HCT116 (cell line): Measurements from ENCODE around the gene EEFSEC. TPM values are rescaled to one million over a fixed set of nuclear protein-coding genes. Genes with fewer than 3 reads are reported as not detected.

Source experiments
- ATAC-seq: fragments of 200-7000 bp; cut with Tn5 transposase; 2 replicates; pipeline ENCODE4 v1.9.1; 2020; ENCODE audit warnings: mild to moderate bottlenecking, moderate library complexity
- BruUV-seq: library from RNA; stranded (reverse); fragments of 400-500 nt; replicated peaks from 2 replicates; lab custom pipeline; 2021; lab: Mats Ljungman, UMichigan
- CTCF ChIA-PET: fragments of 300-600 bp; sonication (Branson Sonifier 250); formaldehyde crosslinking; loops from one replicate; lab custom pipeline; 2021; ENCODE audit warnings: antibody characterized with exemption; lab: Charles Lee
- POLR2A ChIA-PET: fragments of 300-600, 350-600 bp; sonication (Branson Sonifier 250); formaldehyde crosslinking; loops from one replicate; lab custom pipeline; 2021; ENCODE audit warnings: antibody characterized with exemption; lab: Charles Lee
- RAD21 ChIA-PET, 2 experiments: fragments of 300-600 bp; sonication (Branson Sonifier 250); formaldehyde crosslinking; loops; one replicate each; lab custom pipeline; 2023; ENCODE audit warnings: low total read pairs in 2 of 2; ENCODE audit not compliant: uncharacterized antibody in 2 of 2, unreplicated experiment in 2 of 2, low non-redundant PET in 1 of 2; lab: Charles Lee
- DNase-seq: peaks from one replicate; pipeline ENCODE4 v3.0.0-alpha.2; 2010; ENCODE audit warnings: low read depth, low spot score
- H2AFZ ChIP-seq: fragments of 200-600 bp; shearing (Covaris generic), sonication (generic); 2 replicates; pipeline ENCODE4 v1.6.1; 2017; ENCODE audit warnings: low read depth, mixed run types, mixed read lengths, antibody characterized with exemption, low read length; ENCODE audit not compliant: poor library complexity, severe bottlenecking
- H3K27ac ChIP-seq: 2 replicates; pipeline ENCODE4 v1.5.1; 2012; ENCODE audit warnings: low read depth, low read length
- H3K27me3 ChIP-seq: fragments of 200-600 bp; sonication (generic); 2 replicates; pipeline ENCODE4 v1.6.1; 2016; ENCODE audit warnings: mixed run types, low read length, mixed read lengths; ENCODE audit not compliant: insufficient read depth
- H3K36me3 ChIP-seq, 2 experiments: fragments of 200-500 bp in 1 of 2; fragments of 200-600 bp in 1 of 2; sonication (Bioruptor generic) in 1 of 2; sonication (generic) in 1 of 2; 2 replicates each; pipeline versions ENCODE4 v1.5.1 to v1.6.1; 2014 to 2016; ENCODE audit warnings: low read length in 2 of 2, inconsistent platforms in 1 of 2, mixed read lengths in 1 of 2, mixed run types in 1 of 2; ENCODE audit not compliant: insufficient read depth in 2 of 2, control insufficient read depth in 1 of 2
- H3K4me1 ChIP-seq, 2 experiments: fragments of 200-600 bp in 1 of 2; sonication (generic) in 1 of 2; 2 replicates each; pipeline versions ENCODE4 v1.5.1 to v1.6.1; 2012 to 2017; ENCODE audit warnings: low read length in 2 of 2, inconsistent platforms in 1 of 2, mild to moderate bottlenecking in 1 of 2, mixed read lengths in 1 of 2, mixed run types in 1 of 2, moderate library complexity in 1 of 2; ENCODE audit not compliant: insufficient read depth in 2 of 2, control insufficient read depth in 1 of 2
- H3K4me2 ChIP-seq: fragments of 200-600 bp; sonication (generic); 2 replicates; pipeline ENCODE4 v1.6.1; 2017; ENCODE audit warnings: mixed run types, low read length, mixed read lengths
- H3K4me3 ChIP-seq, 2 experiments: fragments of 200-600 bp in 1 of 2; sonication (generic) in 1 of 2; replicated peaks in 1 of 2; 2 replicates each; pipeline ENCODE4 v1.5.1; 2011 to 2016; ENCODE audit warnings: low read length in 2 of 2, control low read depth in 1 of 2, low read depth in 1 of 2, mild to moderate bottlenecking in 1 of 2, mixed read lengths in 1 of 2, mixed run types in 1 of 2
- H3K79me2 ChIP-seq: fragments of 200-600 bp; sonication (generic); 2 replicates; pipeline ENCODE4 v1.6.1; 2017; ENCODE audit warnings: mild to moderate bottlenecking, mixed run types, low read length, moderate library complexity, mixed read lengths; ENCODE audit not compliant: insufficient read depth
- H3K9ac ChIP-seq: fragments of 200-600 bp; sonication (generic); 2 replicates; pipeline ENCODE4 v1.6.1; 2016; ENCODE audit warnings: low read length, mixed read lengths
- H3K9me2 ChIP-seq: fragments of 200-600 bp; sonication (generic), shearing (Covaris generic); 2 replicates; pipeline ENCODE4 v1.6.1; 2017; ENCODE audit warnings: mixed run types, mild to moderate bottlenecking, moderate library complexity; ENCODE audit not compliant: insufficient read depth
- H3K9me3 ChIP-seq, 2 experiments: fragments of 200-500 bp in 1 of 2; fragments of 200-600 bp in 1 of 2; sonication (Bioruptor generic) in 1 of 2; sonication (generic) in 1 of 2; 2 replicates each; pipeline ENCODE4 v1.6.1; 2014 to 2017; ENCODE audit warnings: low read length in 2 of 2, mixed read lengths in 2 of 2, inconsistent platforms in 1 of 2, low read depth in 1 of 2, mild to moderate bottlenecking in 1 of 2, mixed run types in 1 of 2, moderate library complexity in 1 of 2; ENCODE audit not compliant: control insufficient read depth in 1 of 2, insufficient read depth in 1 of 2
- H4K20me1 ChIP-seq: fragments of 200-600 bp; sonication (generic), shearing (Covaris generic); 2 replicates; pipeline ENCODE4 v1.6.1; 2017; ENCODE audit warnings: mixed run types, mild to moderate bottlenecking, moderate library complexity; ENCODE audit not compliant: insufficient read depth
- CEBPB ChIP-seq: IDR thresholded peaks from 2 replicates; pipeline ENCODE4 v1.6.1; 2012; ENCODE audit warnings: low read depth
- EGR1 ChIP-seq: IDR thresholded peaks from 2 replicates; pipeline ENCODE4 v1.6.1; 2012; ENCODE audit warnings: low read depth
- EZH2 ChIP-seq: fragments of 200-600 bp; sonication (generic); IDR thresholded peaks from 2 replicates; pipeline ENCODE4 v1.6.1; 2017; ENCODE audit warnings: antibody characterized with exemption, mixed run types
- FOSL1 ChIP-seq: IDR thresholded peaks from 2 replicates; pipeline ENCODE4 v1.6.1; 2012; ENCODE audit warnings: low read depth
- JUND ChIP-seq: IDR thresholded peaks from 2 replicates; pipeline ENCODE4 v1.6.1; 2012
- SIN3A ChIP-seq: IDR thresholded peaks from 2 replicates; pipeline ENCODE4 v1.6.1; 2012; ENCODE audit warnings: low read depth
- SP1 ChIP-seq: IDR thresholded peaks from 2 replicates; pipeline ENCODE4 v1.6.1; 2012; ENCODE audit warnings: low read depth
- SRF ChIP-seq: IDR thresholded peaks from 2 replicates; pipeline ENCODE4 v1.6.1; 2012; ENCODE audit warnings: low read depth
- TCF7L2 ChIP-seq: IDR thresholded peaks from 2 replicates; pipeline ENCODE4 v1.7.0; 2011; ENCODE audit warnings: borderline replicate concordance, inconsistent platforms; ENCODE audit not compliant: insufficient read depth, insufficient read length; ENCODE audit errors: extremely low read depth
- intact Hi-C: fragments of 100-400 bp; cut with micrococcal nuclease; formaldehyde crosslinking; loops from 2 replicates; pipeline ENCODE4 v1.10.0; 2022
- total RNA-seq: library from RNA; stranded (reverse); gene quantifications from one replicate; pipeline ENCODE4 v1.2.1, GENCODE V29; 2021; ENCODE audit not compliant: unreplicated experiment
- TF ChIP-seq, protein P1 (sequence below): IDR thresholded peaks from 2 replicates; pipeline ENCODE4 v1.6.1; 2012
- TF ChIP-seq, protein P2 (sequence below), 3 experiments: fragments of 200-600 bp in 1 of 3; sonication (generic) in 1 of 3; IDR thresholded peaks in 2 of 3; conservative IDR thresholded peaks in 1 of 3; 2 replicates each; pipeline ENCODE4 v1.5.1; 2012 to 2017; ENCODE audit warnings: low read depth in 2 of 3, low read length in 2 of 3, antibody characterized with exemption in 1 of 3, borderline replicate concordance in 1 of 3, control low read depth in 1 of 3, mild to moderate bottlenecking in 1 of 3, mixed read lengths in 1 of 3, mixed run types in 1 of 3, moderate library complexity in 1 of 3; ENCODE audit not compliant: insufficient read depth in 1 of 3
- TF ChIP-seq, protein P3 (sequence below): IDR thresholded peaks from 2 replicates; pipeline ENCODE4 v1.6.1; 2012
- TF ChIP-seq, protein P4 (sequence below): IDR thresholded peaks from 2 replicates; pipeline ENCODE4 v1.6.1; 2011; ENCODE audit warnings: mild to moderate bottlenecking, low read length, moderate library complexity; ENCODE audit not compliant: insufficient replicate concordance; ENCODE audit errors: extremely low read depth

The EEFSEC gene
- total RNA-seq, 1 experiment from 2014 or later = 16.1 TPM

DNA sequence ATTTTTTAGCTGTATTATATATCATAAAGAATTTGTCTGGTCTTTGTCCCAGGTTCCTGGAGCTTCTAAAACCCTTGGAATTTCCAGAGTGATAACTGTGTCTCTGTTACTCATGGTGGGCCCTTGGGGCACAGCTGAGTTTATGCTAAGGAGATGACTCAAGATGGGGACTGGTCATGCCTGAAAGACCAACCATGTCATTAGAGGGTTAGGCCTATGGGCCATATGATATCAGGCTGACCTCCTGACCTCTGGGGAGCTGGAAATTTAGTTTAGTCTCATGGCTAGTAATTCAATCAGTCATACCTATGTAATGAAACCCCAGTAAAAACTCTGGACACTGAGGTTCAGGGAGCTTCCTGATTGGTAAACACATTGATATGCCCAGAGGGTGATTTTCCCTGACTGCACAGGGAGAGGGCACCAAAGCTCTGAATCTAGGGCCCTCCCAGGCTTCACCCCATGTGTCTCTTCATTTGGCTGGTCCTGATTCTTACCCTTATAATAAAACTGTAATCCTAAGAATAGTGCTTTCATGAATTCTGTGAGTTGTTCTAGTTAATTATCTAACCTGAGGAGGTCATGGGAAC lies 69.6 kb downstream of the EEFSEC start:
- Histone ChIP-seq H3K36me3 (no peaks in the 10 kb centered on the region), H3K9me2 (no peaks in the 10 kb centered on the region), H3K4me2 (no peak overlapping the region), H4K20me1 (no peaks in the 10 kb centered on the region), H3K79me2 (no peaks in the 10 kb centered on the region), H3K4me1 (no peaks in the 10 kb centered on the region), H3K9ac (no peak overlapping the region), H3K4me3 (no peak overlapping the region), H3K9me3 (peaks cover 9 to 10% of the 10 kb centered on the region in 2 experiments; a peak in 3 of 4 replicates), H3K27ac (no peak overlapping the region), H2AFZ (no peak overlapping the region), H3K27me3 (no peaks in the 10 kb centered on the region)
- no peak for DNase-seq
- no peak for ATAC-seq
- CTCF ChIA-PET = interaction anchor here (0.8 kb wide), 1 partner anchor 203 kb away, joined by 3 read pairs; no protein-coding TSS in a partner anchor
- intact Hi-C loops = loop anchor here (10.0 kb wide), 1 partner anchor 202 kb away; no protein-coding TSS in a partner anchor
- POLR2A ChIA-PET = no interaction called here
- RAD21 ChIA-PET = no interaction called here
- TF ChIP-seq FOSL1 (no peak), SIN3A (no peak), EGR1 (no peak), JUND (no peak), TCF7L2 (no peak), SRF (no peak), SP1 (no peak), EZH2 (no peak), CEBPB (no peak)
- TF ChIP-seq, protein P1, sequence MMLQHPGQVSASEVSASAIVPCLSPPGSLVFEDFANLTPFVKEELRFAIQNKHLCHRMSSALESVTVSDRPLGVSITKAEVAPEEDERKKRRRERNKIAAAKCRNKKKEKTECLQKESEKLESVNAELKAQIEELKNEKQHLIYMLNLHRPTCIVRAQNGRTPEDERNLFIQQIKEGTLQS = no peak
- TF ChIP-seq, protein P2, sequence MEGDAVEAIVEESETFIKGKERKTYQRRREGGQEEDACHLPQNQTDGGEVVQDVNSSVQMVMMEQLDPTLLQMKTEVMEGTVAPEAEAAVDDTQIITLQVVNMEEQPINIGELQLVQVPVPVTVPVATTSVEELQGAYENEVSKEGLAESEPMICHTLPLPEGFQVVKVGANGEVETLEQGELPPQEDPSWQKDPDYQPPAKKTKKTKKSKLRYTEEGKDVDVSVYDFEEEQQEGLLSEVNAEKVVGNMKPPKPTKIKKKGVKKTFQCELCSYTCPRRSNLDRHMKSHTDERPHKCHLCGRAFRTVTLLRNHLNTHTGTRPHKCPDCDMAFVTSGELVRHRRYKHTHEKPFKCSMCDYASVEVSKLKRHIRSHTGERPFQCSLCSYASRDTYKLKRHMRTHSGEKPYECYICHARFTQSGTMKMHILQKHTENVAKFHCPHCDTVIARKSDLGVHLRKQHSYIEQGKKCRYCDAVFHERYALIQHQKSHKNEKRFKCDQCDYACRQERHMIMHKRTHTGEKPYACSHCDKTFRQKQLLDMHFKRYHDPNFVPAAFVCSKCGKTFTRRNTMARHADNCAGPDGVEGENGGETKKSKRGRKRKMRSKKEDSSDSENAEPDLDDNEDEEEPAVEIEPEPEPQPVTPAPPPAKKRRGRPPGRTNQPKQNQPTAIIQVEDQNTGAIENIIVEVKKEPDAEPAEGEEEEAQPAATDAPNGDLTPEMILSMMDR (IDR thresholded peaks at IDR 0.05 in 2 of 3, conservative IDR thresholded peaks at IDR 0.05 in 1 of 3; ENCODE audit: borderline replicate concordance in 1 of 3, insufficient read depth in 1 of 3, low read depth in 2 of 3, low read length in 2 of 3) = no peak
- TF ChIP-seq, protein P3, sequence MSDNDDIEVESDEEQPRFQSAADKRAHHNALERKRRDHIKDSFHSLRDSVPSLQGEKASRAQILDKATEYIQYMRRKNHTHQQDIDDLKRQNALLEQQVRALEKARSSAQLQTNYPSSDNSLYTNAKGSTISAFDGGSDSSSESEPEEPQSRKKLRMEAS = no peak
- TF ChIP-seq, protein P4, sequence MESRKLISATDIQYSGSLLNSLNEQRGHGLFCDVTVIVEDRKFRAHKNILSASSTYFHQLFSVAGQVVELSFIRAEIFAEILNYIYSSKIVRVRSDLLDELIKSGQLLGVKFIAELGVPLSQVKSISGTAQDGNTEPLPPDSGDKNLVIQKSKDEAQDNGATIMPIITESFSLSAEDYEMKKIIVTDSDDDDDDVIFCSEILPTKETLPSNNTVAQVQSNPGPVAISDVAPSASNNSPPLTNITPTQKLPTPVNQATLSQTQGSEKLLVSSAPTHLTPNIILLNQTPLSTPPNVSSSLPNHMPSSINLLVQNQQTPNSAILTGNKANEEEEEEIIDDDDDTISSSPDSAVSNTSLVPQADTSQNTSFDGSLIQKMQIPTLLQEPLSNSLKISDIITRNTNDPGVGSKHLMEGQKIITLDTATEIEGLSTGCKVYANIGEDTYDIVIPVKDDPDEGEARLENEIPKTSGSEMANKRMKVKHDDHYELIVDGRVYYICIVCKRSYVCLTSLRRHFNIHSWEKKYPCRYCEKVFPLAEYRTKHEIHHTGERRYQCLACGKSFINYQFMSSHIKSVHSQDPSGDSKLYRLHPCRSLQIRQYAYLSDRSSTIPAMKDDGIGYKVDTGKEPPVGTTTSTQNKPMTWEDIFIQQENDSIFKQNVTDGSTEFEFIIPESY = no peak
- BruUV-seq = no TSS peak
